Smooth muscle cell (in vitro differentiated cells): Measurements from ENCODE around the gene ERMAP. TPM values are rescaled to one million over a fixed set of nuclear protein-coding genes. Genes with fewer than 3 reads are reported as not detected.
A peak's percentile ranks its signal among the peaks of the same experiment; 100 is the strongest.

Experiments
- DNase-seq: peaks from one replicate; lab custom pipeline; 2025; ENCODE audit not compliant: unreplicated experiment; lab: John Stamatoyannopoulos, UW
- H2AFZ ChIP-seq: fragments of 200-600 bp; sonication (generic); 2 replicates; pipeline ENCODE4 v1.6.0; 2016; ENCODE audit warnings: antibody characterized with exemption, low read depth, mild to moderate bottlenecking
- H3F3A ChIP-seq: fragments of 200-600 bp; sonication (generic); 2 replicates; pipeline ENCODE4 v1.6.0; 2017; ENCODE audit warnings: antibody characterized with exemption, low read depth
- H3K27ac ChIP-seq: fragments of 200-600 bp; sonication (generic); 2 replicates; pipeline ENCODE4 v1.5.1; 2016; ENCODE audit warnings: low read depth, mild to moderate bottlenecking
- H3K27me3 ChIP-seq: fragments of 200-600 bp; sonication (generic); 2 replicates; pipeline ENCODE4 v1.6.1; 2016; ENCODE audit warnings: low read depth, mild to moderate bottlenecking
- H3K36me3 ChIP-seq: fragments of 200-600 bp; sonication (generic); 2 replicates; pipeline ENCODE4 v1.5.1; 2016; ENCODE audit warnings: low read depth
- H3K4me1 ChIP-seq: fragments of 200-600 bp; sonication (generic); 2 replicates; pipeline ENCODE4 v1.5.1; 2016; ENCODE audit warnings: low read depth
- H3K4me2 ChIP-seq: fragments of 200-600 bp; sonication (generic); 2 replicates; pipeline ENCODE4 v1.6.0; 2016; ENCODE audit warnings: mild to moderate bottlenecking
- H3K4me3 ChIP-seq: fragments of 200-600 bp; sonication (generic); 2 replicates; pipeline ENCODE4 v1.5.1; 2016; ENCODE audit warnings: mild to moderate bottlenecking
- H3K79me2 ChIP-seq: fragments of 200-600 bp; sonication (generic); 2 replicates; pipeline ENCODE4 v1.6.0; 2016; ENCODE audit warnings: low read depth, mild to moderate bottlenecking
- H3K9ac ChIP-seq: fragments of 200-600 bp; sonication (generic); 2 replicates; pipeline ENCODE4 v1.6.0; 2016; ENCODE audit warnings: low read depth
- H3K9me3 ChIP-seq: fragments of 200-600 bp; sonication (generic); replicated peaks from 2 replicates; pipeline ENCODE4 v1.5.1; 2016; ENCODE audit warnings: low read depth
- H4K20me1 ChIP-seq: fragments of 200-600 bp; sonication (generic); 2 replicates; pipeline ENCODE4 v1.6.0; 2016; ENCODE audit warnings: low read depth
- CTCF ChIP-seq: fragments of 200-600 bp; sonication (generic); IDR thresholded peaks from 2 replicates; pipeline ENCODE4 v1.5.1; 2017; ENCODE audit warnings: borderline replicate concordance, mild to moderate bottlenecking, antibody characterized with exemption; ENCODE audit not compliant: insufficient read depth, poor library complexity, severe bottlenecking
- WGBS: methylation state at CpG from one replicate; pipeline ENCODE4 v1.1.7; 2016; ENCODE audit warnings: low lambda C conversion rate; 5-methylcytosine and 5-hydroxymethylcytosine counted together
- polyA plus RNA-seq: library from polyadenylated mRNA; unstranded; fragments of >200 nt; fragmentation: Nextera tagmentation; extraction: Ambion mirVana; gene quantifications from 2 replicates; pipeline ENCODE4 v1.2.1, GENCODE V29; 2016
- total RNA-seq: library from RNA; depleted of rRNA; stranded (reverse); fragments of >200 nt; gene quantifications from 2 replicates; pipeline ENCODE4 v1.2.3, GENCODE V29; 2014

ERMAP gene
- total RNA-seq (5.1 and 11.8 TPM in 2 replicates), polyA plus RNA-seq (4.1 and 4.6 TPM in 2 replicates)

GRCh38 chr1:42816585-42817439, at the start of gene ERMAP, which contains the start of gene SVBP:
Gene ERMAP (plus strand): TSS chr1:42817122. CDS start chr1:42830449, 13,327 bp downstream.
Gene SVBP (minus strand): TSS chr1:42817397. CDS start chr1:42816544, 853 bp downstream.
- Histone ChIP-seq H2AFZ (peak within 1 kb of the TSS; percentile 91), H3K4me3 (peak within 1 kb of the TSS; percentile 97), H3K4me1 (peaks cover 12% of the 10 kb centered on the region), H4K20me1 (no peaks in the 10 kb centered on the region), H3K9ac (peak within 1 kb of the TSS; percentile 98), H3K4me2 (peak within 1 kb of the TSS; percentile 88), H3K9me3 (no peaks in the 10 kb centered on the region), H3K27me3 (no peaks in the 10 kb centered on the region), H3K79me2 (no peaks in the 10 kb centered on the region), H3F3A (no peaks in the 10 kb centered on the region), H3K36me3 (no peaks in the 10 kb centered on the region), H3K27ac (peak within 1 kb of the TSS; percentile 99)
- 2% methylated on average over 29 of the region's 66 CpGs for WGBS
- peak; percentile 97 for DNase-seq
- no peak for TF ChIP-seq CTCF

GRCh38 chr1:42767510-42768000, 49.4 kb upstream of the ERMAP start:
- Histone ChIP-seq H3F3A (peaks cover 7% of the 10 kb centered on the region), H3K79me2 (peaks cover 91% of the 10 kb centered on the region), H3K4me1 (peaks cover 9% of the 10 kb centered on the region), H2AFZ (peak overlapping the region; percentile 68), H3K36me3 (no peaks in the 10 kb centered on the region), H3K4me3 (peak overlapping the region; percentile 79), H3K9me3 (no peaks in the 10 kb centered on the region), H3K4me2 (peak overlapping the region; percentile 92), H3K27ac (peak overlapping the region; percentile 50), H3K27me3 (no peaks in the 10 kb centered on the region), H3K9ac (peak overlapping the region; percentile 79), H4K20me1 (peaks cover 46% of the 10 kb centered on the region)
- WGBS: 10% methylated on average over 13 of the region's 23 CpGs
- TF ChIP-seq CTCF: no peak
- no peak for DNase-seq

GRCh38 chr1:42768172-42768571, 48.8 kb upstream of the ERMAP start:
- H2AFZ ChIP-seq: no peak overlapping the region
- no peak for TF ChIP-seq CTCF
- 83% methylated on average over 2 of the region's 2 CpGs for WGBS

More at GRCh38 chr1:42768172-42768571, 48.8 kb upstream of the ERMAP start:
- no peaks in the 10 kb centered on the region for H3K9me3 ChIP-seq
- peak overlapping the region; percentile 92 for H3K4me2 ChIP-seq
- peaks cover 87% of the 10 kb centered on the region for H3K79me2 ChIP-seq
- peaks cover 7% of the 10 kb centered on the region for H3F3A ChIP-seq
- no peak for DNase-seq
- H3K27me3 ChIP-seq: no peaks in the 10 kb centered on the region
- H4K20me1 ChIP-seq: peaks cover 46% of the 10 kb centered on the region
- peaks cover 9% of the 10 kb centered on the region for H3K4me1 ChIP-seq
- H3K36me3 ChIP-seq: no peaks in the 10 kb centered on the region
- H3K4me3 ChIP-seq: peak overlapping the region; percentile 79
- peak overlapping the region; percentile 79 for H3K9ac ChIP-seq
- no peak overlapping the region for H3K27ac ChIP-seq
